Measurements from ENCODE around the gene TFDP2. TPM values are rescaled to one million over a fixed set of nuclear protein-coding genes. Genes with fewer than 3 reads are reported as not detected.

TFDP2 gene
- total and polyA plus RNA-seq, 2 donors from 2014 or later: 38.7 to 50.6 TPM

DNA sequence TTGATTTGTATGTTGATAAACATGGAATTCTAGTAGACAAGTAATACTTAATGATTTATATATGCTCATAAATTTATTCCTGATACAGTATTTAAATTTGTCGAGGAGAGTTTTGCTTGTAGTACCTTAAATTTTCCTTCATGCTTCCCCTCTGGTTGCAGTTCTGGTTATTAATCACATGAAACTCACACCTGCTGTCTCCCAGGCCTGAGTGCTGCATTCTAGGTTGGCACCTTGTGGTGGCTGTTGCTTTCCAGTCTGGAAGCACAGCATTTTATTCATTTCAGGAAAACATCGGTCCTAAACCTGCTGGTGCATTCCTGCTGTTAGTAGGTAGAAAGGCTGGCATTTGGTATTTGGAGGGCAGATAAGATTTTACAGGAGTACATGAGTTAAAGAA lies 228.0 kb downstream of the TFDP2 start:
- H3K9me3 ChIP-seq (ENCODE audit: control insufficient read depth in 2 of 3, insufficient read depth in 1 of 3, low read length in 3 of 3): no peaks in the 10 kb centered on the region
- no peak overlapping the region for H3K4me3 ChIP-seq (ENCODE audit: low read length in 3 of 3)
- TF ChIP-seq, protein P1, sequence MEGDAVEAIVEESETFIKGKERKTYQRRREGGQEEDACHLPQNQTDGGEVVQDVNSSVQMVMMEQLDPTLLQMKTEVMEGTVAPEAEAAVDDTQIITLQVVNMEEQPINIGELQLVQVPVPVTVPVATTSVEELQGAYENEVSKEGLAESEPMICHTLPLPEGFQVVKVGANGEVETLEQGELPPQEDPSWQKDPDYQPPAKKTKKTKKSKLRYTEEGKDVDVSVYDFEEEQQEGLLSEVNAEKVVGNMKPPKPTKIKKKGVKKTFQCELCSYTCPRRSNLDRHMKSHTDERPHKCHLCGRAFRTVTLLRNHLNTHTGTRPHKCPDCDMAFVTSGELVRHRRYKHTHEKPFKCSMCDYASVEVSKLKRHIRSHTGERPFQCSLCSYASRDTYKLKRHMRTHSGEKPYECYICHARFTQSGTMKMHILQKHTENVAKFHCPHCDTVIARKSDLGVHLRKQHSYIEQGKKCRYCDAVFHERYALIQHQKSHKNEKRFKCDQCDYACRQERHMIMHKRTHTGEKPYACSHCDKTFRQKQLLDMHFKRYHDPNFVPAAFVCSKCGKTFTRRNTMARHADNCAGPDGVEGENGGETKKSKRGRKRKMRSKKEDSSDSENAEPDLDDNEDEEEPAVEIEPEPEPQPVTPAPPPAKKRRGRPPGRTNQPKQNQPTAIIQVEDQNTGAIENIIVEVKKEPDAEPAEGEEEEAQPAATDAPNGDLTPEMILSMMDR (IDR thresholded peaks at IDR 0.05; ENCODE audit: borderline replicate concordance, extremely low read depth, insufficient read depth): no peak
- intact Hi-C loops (cut with DNase I): no loop called here
- H3K4me1 ChIP-seq (ENCODE audit: control insufficient read depth in 2 of 3, insufficient read depth in 2 of 3, low read depth in 1 of 3, low read length in 3 of 3): no peaks in the 10 kb centered on the region
- H3K27me3 ChIP-seq (ENCODE audit: control insufficient read depth, insufficient read depth, low read length): no peaks in the 10 kb centered on the region
- no peak overlapping the region for H3K27ac ChIP-seq (ENCODE audit: low read depth in 2 of 2, low read length in 2 of 2)
- no peak for FAIRE-seq
- DNase-seq: no peak
- no peak overlapping the region for H3K9ac ChIP-seq (ENCODE audit: low read length in 3 of 3)
- peaks cover 0 to 6% (median 3%) of the 10 kb centered on the region in 3 donors for H3K36me3 ChIP-seq (ENCODE audit: control insufficient read depth in 2 of 3, insufficient read depth in 3 of 3, low read length in 3 of 3)

DNA sequence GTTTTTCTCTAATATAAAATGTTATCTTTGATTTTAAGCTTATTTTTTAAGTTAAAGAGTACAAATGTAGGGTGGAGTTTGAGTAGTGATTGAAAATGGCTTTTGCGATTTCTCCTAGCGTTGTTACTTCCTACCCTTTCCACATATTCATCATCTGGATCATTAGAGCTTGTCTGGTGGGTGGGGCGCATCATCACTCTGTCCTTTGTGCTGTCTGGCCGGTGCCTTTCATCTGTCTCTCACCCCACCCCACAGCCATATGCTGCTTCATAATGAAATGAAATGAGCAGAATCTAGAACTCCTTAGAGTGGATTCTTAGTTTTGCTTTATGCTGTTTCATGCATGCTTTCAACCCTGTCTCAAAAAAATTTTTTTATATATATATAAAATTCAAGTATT lies 228.6 kb downstream of the TFDP2 start:
- Histone ChIP-seq H3K27ac (ENCODE audit: low read depth in 2 of 2, low read length in 2 of 2) (no peak overlapping the region), H3K9ac (ENCODE audit: low read length in 3 of 3) (no peak overlapping the region), H3K9me3 (ENCODE audit: control insufficient read depth in 2 of 3, insufficient read depth in 1 of 3, low read length in 3 of 3) (no peaks in the 10 kb centered on the region), H3K27me3 (ENCODE audit: control insufficient read depth, insufficient read depth, low read length) (no peaks in the 10 kb centered on the region), H3K4me1 (ENCODE audit: control insufficient read depth in 2 of 3, insufficient read depth in 2 of 3, low read depth in 1 of 3, low read length in 3 of 3) (no peaks in the 10 kb centered on the region), H3K4me3 (ENCODE audit: low read length in 3 of 3) (no peak overlapping the region), H3K36me3 (ENCODE audit: control insufficient read depth in 2 of 3, insufficient read depth in 3 of 3, low read length in 3 of 3) (peaks cover 0 to 6% (median 3%) of the 10 kb centered on the region in 3 donors)
- TF ChIP-seq, protein P1 (IDR thresholded peaks at IDR 0.05; ENCODE audit: borderline replicate concordance, extremely low read depth, insufficient read depth): no peak
- intact Hi-C loops (cut with DNase I): no loop called here
- DNase-seq (no peak), FAIRE-seq (no peak)

DNA sequence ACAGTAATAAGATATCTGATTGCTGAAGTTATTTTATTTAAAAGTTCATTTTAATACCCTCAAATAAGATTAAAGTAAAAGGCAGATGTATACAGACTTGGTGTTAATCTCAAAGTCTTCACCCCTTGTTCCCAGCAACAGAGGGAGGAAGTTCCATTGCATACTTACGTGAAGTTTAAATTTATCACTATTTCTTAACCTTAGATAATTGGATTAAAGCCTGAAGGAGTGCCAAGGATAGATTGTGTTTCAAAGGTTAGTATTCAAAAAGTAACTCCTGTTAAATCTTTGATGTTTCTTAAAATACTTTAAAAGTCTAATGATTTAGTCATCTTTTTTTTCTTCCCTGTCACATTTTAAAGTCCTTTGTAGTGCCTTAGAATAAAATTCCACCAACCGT lies 233.6 kb downstream of the TFDP2 start:
- DNase-seq: peak in 2 of 5 donors; percentile 16 to 62
- no peak overlapping the region for H3K9ac ChIP-seq (ENCODE audit: low read length in 3 of 3)
- TF ChIP-seq, protein P1 (IDR thresholded peaks at IDR 0.05; ENCODE audit: borderline replicate concordance, extremely low read depth, insufficient read depth): no peak
- H3K4me1 ChIP-seq (ENCODE audit: control insufficient read depth in 2 of 3, insufficient read depth in 2 of 3, low read depth in 1 of 3, low read length in 3 of 3): no peaks in the 10 kb centered on the region
- intact Hi-C loops (cut with DNase I): no loop called here
- H3K4me3 ChIP-seq (ENCODE audit: low read length in 3 of 3): no peak overlapping the region
- no peaks in the 10 kb centered on the region for H3K27me3 ChIP-seq (ENCODE audit: control insufficient read depth, insufficient read depth, low read length)
- H3K9me3 ChIP-seq (ENCODE audit: control insufficient read depth in 2 of 3, insufficient read depth in 1 of 3, low read length in 3 of 3): no peaks in the 10 kb centered on the region
- FAIRE-seq: no peak
- no peak overlapping the region for H3K27ac ChIP-seq (ENCODE audit: low read depth in 2 of 2, low read length in 2 of 2)
- H3K36me3 ChIP-seq (ENCODE audit: control insufficient read depth in 2 of 3, insufficient read depth in 3 of 3, low read length in 3 of 3): peaks cover 0 to 6% (median 5%) of the 10 kb centered on the region in 3 donors

DNA sequence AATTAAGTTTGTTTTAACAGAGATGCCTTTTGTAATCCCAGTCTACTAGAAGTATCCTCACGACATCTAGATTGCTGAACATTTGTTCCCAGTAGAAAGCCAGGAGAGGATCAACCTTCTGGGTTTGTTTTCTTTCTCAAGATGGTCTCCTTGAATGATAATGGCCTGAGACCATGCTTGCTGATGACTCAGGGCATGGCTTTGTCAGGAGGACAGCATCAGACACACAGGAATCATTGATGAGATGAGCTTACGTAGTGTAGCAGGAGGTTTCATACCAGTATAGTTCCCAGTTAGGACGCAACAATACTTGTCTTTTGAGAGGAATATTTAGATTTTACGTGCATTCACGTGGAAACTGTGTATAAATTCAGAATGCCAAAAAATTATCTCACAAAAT lies 234.3 kb downstream of the TFDP2 start:
- no peaks in the 10 kb centered on the region for H3K9me3 ChIP-seq (ENCODE audit: control insufficient read depth in 2 of 3, insufficient read depth in 1 of 3, low read length in 3 of 3)
- H3K27me3 ChIP-seq (ENCODE audit: control insufficient read depth, insufficient read depth, low read length): no peaks in the 10 kb centered on the region
- intact Hi-C loops (cut with DNase I): no loop called here
- H3K4me1 ChIP-seq (ENCODE audit: control insufficient read depth in 2 of 3, insufficient read depth in 2 of 3, low read depth in 1 of 3, low read length in 3 of 3): no peaks in the 10 kb centered on the region
- DNase-seq: no peak
- FAIRE-seq: no peak
- TF ChIP-seq, protein P1 (IDR thresholded peaks at IDR 0.05; ENCODE audit: borderline replicate concordance, extremely low read depth, insufficient read depth): no peak
- no peak overlapping the region for H3K27ac ChIP-seq (ENCODE audit: low read depth in 2 of 2, low read length in 2 of 2)
- H3K4me3 ChIP-seq (ENCODE audit: low read length in 3 of 3): no peak overlapping the region
- peaks cover 0 to 6% (median 5%) of the 10 kb centered on the region in 3 donors for H3K36me3 ChIP-seq (ENCODE audit: control insufficient read depth in 2 of 3, insufficient read depth in 3 of 3, low read length in 3 of 3)
- H3K9ac ChIP-seq (ENCODE audit: low read length in 3 of 3): no peak overlapping the region

Data from kidney (tissue), 14 donors.